ENCODE measurements around the gene TMEM141.
"Not testable (repeated sequence)": the region's sequence is repeated elsewhere in the genome, so short reads cannot be mapped to it uniquely, and the experiment has no call there.

The TMEM141 gene

GRCh38 chr9:136835932-136836904, 45.1 kb downstream of the TMEM141 start:
- no peak for DNase-seq

GRCh38 chr9:136837146-136837855, 46.2 kb downstream of the TMEM141 start:
- no peak for DNase-seq

- DNase-seq = not testable (repeated sequence)
Measured at GRCh38 chr9:136837856-136838277, 46.7 kb downstream of the TMEM141 start.

- no peak for DNase-seq
Measured at GRCh38 chr9:136838314-136839228, 47.4 kb downstream of the TMEM141 start.

- no peak for DNase-seq
Measured at GRCh38 chr9:136839229-136840139, 48.3 kb downstream of the TMEM141 start.

- peak; percentile 35 for DNase-seq
Measured at GRCh38 chr9:136840140-136840876, 49.2 kb downstream of the TMEM141 start.

- DNase-seq = peak; percentile 86 to 91
Measured at GRCh38 chr9:136840877-136841645, 49.9 kb downstream of the TMEM141 start.

- peak in 1 of 2 experiments; percentile 22 for DNase-seq
Measured at GRCh38 chr9:136841646-136842379, 50.7 kb downstream of the TMEM141 start.

GRCh38 chr9:136842380-136842948, 51.3 kb downstream of the TMEM141 start, which contains the start of gene AJM1:
Gene AJM1 (plus strand): TSS chr9:136842478. CDS start chr9:136844415, 1,937 bp downstream.
- DNase-seq = peak; percentile 70 to 73
